Mucosa of descending colon (tissue), 3 donors: ENCODE data around the gene RBBP5. TPM values are rescaled to one million over a fixed set of nuclear protein-coding genes. Genes with fewer than 3 reads are reported as not detected.

Source experiments
- ATAC-seq: fragments of 200-7000 bp; cut with Tn5 transposase; one replicate; pipeline ENCODE4 v1.9.1; 2020; ENCODE audit warnings: mild to moderate bottlenecking, moderate library complexity
- DNase-seq, 3 donors: peaks; one replicate each; pipeline ENCODE4 v3.0.0-alpha.2; 2020
- H3K36me3 ChIP-seq: fragments of 200-600 bp; one replicate; pipeline ENCODE4 v1.8.0; 2021; ENCODE audit warnings: low read depth, mild to moderate bottlenecking
- H3K4me1 ChIP-seq: fragments of 200-600 bp; one replicate; pipeline ENCODE4 v1.8.0; 2021; ENCODE audit warnings: low read depth, mild to moderate bottlenecking
- H3K4me3 ChIP-seq: fragments of 200-600 bp; one replicate; pipeline ENCODE4 v1.8.0; 2021; ENCODE audit warnings: mild to moderate bottlenecking
- H3K9me3 ChIP-seq: fragments of 200-600 bp; one replicate; pipeline ENCODE4 v1.8.0; 2021; ENCODE audit warnings: mild to moderate bottlenecking
- CTCF ChIP-seq: fragments of 200-600 bp; IDR thresholded peaks from one replicate; pipeline ENCODE4 v1.8.0; 2022; ENCODE audit warnings: antibody characterized with exemption, mild to moderate bottlenecking
- intact Hi-C, 2 donors: fragments of 100-400 bp; cut with DNase I in 1 of 2; cut with micrococcal nuclease in 1 of 2; formaldehyde crosslinking; loops; one replicate each; pipeline versions ENCODE4 v1.11.0 to v1.11.1; 2022; cut with DNase I, micrococcal nuclease
- total RNA-seq, 3 donors: library from RNA; stranded (reverse); fragmentation: NEBNext Ultra II Directional in 2 of 3; extraction: Animal tissue kit (Norgen Biotek cat#: 25700) in 2 of 3; gene quantifications; one replicate each; pipeline versions ENCODE4 v1.2.1 to v1.2.4, GENCODE V29; 2021 to 2023
- donor health status: DM: no; HTN: no; CAD: no; lungs with moderate emphysema.
- donor health status: DM: no; HTN: no; CAD: no.
- donor health status: DM: no; HTN: yes; CAD: no.

The RBBP5 gene
- total RNA-seq, 3 donors from 2014 or later: 14.7 to 20.5 (median 14.7) TPM

GRCh38 chr1:205076245-205076761, 45.5 kb downstream of the RBBP5 start:
- no peak for ATAC-seq

GRCh38 chr1:205075642-205076155, 46.1 kb downstream of the RBBP5 start:
- no peak for TF ChIP-seq CTCF
- Histone ChIP-seq H3K9me3 (no peaks in the 10 kb centered on the region), H3K36me3 (no peaks in the 10 kb centered on the region), H3K4me1 (no peaks in the 10 kb centered on the region), H3K4me3 (no peak overlapping the region)
- intact Hi-C loops: no loop called here
- DNase-seq (no peak), ATAC-seq (no peak)

More at GRCh38 chr1:205076245-205076761, 45.5 kb downstream of the RBBP5 start:
- H3K9me3 ChIP-seq: no peaks in the 10 kb centered on the region
- no peaks in the 10 kb centered on the region for H3K36me3 ChIP-seq
- intact Hi-C loops: no loop called here
- H3K4me3 ChIP-seq: no peak overlapping the region
- DNase-seq: no peak
- TF ChIP-seq CTCF: no peak
- H3K4me1 ChIP-seq: no peaks in the 10 kb centered on the region

GRCh38 chr1:205074513-205074912, 47.3 kb downstream of the RBBP5 start:
- no peak for TF ChIP-seq CTCF
- Histone ChIP-seq H3K36me3 (no peaks in the 10 kb centered on the region), H3K9me3 (no peaks in the 10 kb centered on the region), H3K4me3 (no peak overlapping the region), H3K4me1 (no peaks in the 10 kb centered on the region)
- DNase-seq (no peak), ATAC-seq (no peak)
- intact Hi-C loops: no loop called here

- intact Hi-C loops: no loop called here
- no peak for TF ChIP-seq CTCF
- DNase-seq (no peak), ATAC-seq (no peak)
- no peak overlapping the region for H3K4me3 ChIP-seq
- no peaks in the 10 kb centered on the region for H3K4me1 ChIP-seq
- H3K9me3 ChIP-seq: no peaks in the 10 kb centered on the region
- no peaks in the 10 kb centered on the region for H3K36me3 ChIP-seq
Measured at GRCh38 chr1:205074084-205074483, 47.7 kb downstream of the RBBP5 start.

GRCh38 chr1:205073511-205073910, 48.3 kb downstream of the RBBP5 start:
- no peak for TF ChIP-seq CTCF
- Histone ChIP-seq H3K36me3 (no peaks in the 10 kb centered on the region), H3K4me1 (no peaks in the 10 kb centered on the region), H3K9me3 (no peaks in the 10 kb centered on the region), H3K4me3 (no peak overlapping the region)
- intact Hi-C loops: no loop called here
- DNase-seq: no peak
- ATAC-seq: no peak

GRCh38 chr1:205072881-205073280, 48.9 kb downstream of the RBBP5 start:
- Histone ChIP-seq H3K4me3 (no peak overlapping the region), H3K9me3 (no peaks in the 10 kb centered on the region), H3K4me1 (no peaks in the 10 kb centered on the region), H3K36me3 (no peaks in the 10 kb centered on the region)
- DNase-seq (no peak), ATAC-seq (no peak)
- TF ChIP-seq CTCF: no peak
- intact Hi-C loops: no loop called here
